ENCODE measurements around the gene NSD1.
"Not testable (repeated sequence)": the region's sequence is repeated elsewhere in the genome, so short reads cannot be mapped to it uniquely, and the experiment has no call there.

Gene NSD1

GRCh38 chr5:177334155-177334551 lies 200.6 kb downstream of the NSD1 start:
- FAIRE-seq: no peak

GRCh38 chr5:177334781-177335700 lies 201.5 kb downstream of the NSD1 start:
- FAIRE-seq: no peak

GRCh38 chr5:177335701-177336065 lies 202.1 kb downstream of the NSD1 start:
- no peak for FAIRE-seq

GRCh38 chr5:177336112-177336511 lies 202.5 kb downstream of the NSD1 start:
- no peak for FAIRE-seq

- FAIRE-seq: no peak
Measured at GRCh38 chr5:177336603-177337494, 203.3 kb downstream of the NSD1 start.

GRCh38 chr5:177338251-177339106 lies 204.9 kb downstream of the NSD1 start:
- no peak for FAIRE-seq

- no peak for FAIRE-seq
Measured at GRCh38 chr5:177339107-177339638, 205.6 kb downstream of the NSD1 start.

- not testable (repeated sequence) for FAIRE-seq
Measured at GRCh38 chr5:177343000-177343399, 209.4 kb downstream of the NSD1 start.

GRCh38 chr5:177343777-177344176 lies 210.2 kb downstream of the NSD1 start:
- FAIRE-seq: no peak

GRCh38 chr5:177344891-177345290 lies 211.3 kb downstream of the NSD1 start:
- FAIRE-seq: no peak

GRCh38 chr5:177346820-177347219 lies 213.2 kb downstream of the NSD1 start:
- FAIRE-seq: no peak

GRCh38 chr5:177347699-177348098 lies 214.1 kb downstream of the NSD1 start:
- no peak for FAIRE-seq

- no peak for FAIRE-seq
Measured at GRCh38 chr5:177349362-177349647, 215.7 kb downstream of the NSD1 start.

GRCh38 chr5:177349762-177350161 lies 216.2 kb downstream of the NSD1 start:
- FAIRE-seq: no peak

Data from islet of Langerhans (tissue), 1 donor.